Measurements from ENCODE around the gene PHOX2A.

Gene PHOX2A

DNA sequence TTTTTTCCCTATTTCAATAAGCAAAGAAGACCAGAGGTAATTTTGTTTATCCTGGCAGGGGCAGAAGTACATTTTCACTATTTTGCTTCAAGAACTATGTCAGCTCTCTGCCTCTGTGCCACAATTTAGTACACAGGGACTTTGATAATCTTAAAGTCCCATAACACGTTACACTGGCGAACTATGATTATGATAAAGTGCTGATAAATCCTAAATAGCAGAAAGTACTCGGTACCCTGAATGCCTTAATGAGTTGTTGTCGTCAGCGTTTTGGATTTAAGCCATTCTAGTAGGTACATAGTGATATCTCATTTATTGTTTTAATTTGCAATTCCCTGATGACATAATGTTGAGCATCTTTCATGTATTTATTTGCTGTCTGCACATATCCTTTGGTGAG lies 16.6 kb upstream of the PHOX2A start:
- H3K4me1 ChIP-seq (ENCODE audit: insufficient read depth, insufficient read length), result no peaks in the 10 kb centered on the region

DNA sequence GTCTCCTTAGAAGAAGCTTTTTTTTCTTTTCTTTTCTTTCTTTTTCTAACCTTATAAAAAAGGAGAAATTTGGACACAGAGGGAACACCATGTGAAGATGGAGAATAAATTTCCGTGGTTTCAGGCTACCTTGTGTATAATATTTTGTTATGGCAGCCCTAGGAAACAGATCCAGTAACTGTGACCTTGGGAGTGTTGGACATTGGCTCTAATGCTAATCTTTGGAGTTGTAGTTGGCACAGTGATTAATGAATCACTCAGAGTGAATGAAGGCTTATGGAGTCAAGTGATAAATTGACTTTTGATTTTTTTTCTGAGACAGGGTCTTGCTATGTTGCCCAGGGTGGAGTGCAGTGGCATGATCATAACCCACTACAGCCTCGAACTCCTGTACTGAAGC lies 15.5 kb upstream of the PHOX2A start:
- H3K27me3 ChIP-seq (ENCODE audit: insufficient read depth, insufficient read length), result no peaks in the 10 kb centered on the region

More for the DNA sequence above, 16.6 kb upstream of the PHOX2A start:
- TF ChIP-seq YY1 (IDR thresholded peaks at IDR 0.05; ENCODE audit: insufficient read depth, insufficient read length) (no peak), SUZ12 (IDR thresholded peaks at IDR 0.05; ENCODE audit: extremely low read depth, insufficient read depth, insufficient read length) (no peak), ZNF274 (IDR thresholded peaks at IDR 0.05; ENCODE audit: low read depth, low read length) (no peak)
- H3K9ac ChIP-seq (ENCODE audit: insufficient read length, low read depth), result no peak overlapping the region
- DNase-seq (ENCODE audit: low read depth, low spot score), result no peak
- no peak overlapping the region for H3K4me3 ChIP-seq (ENCODE audit: insufficient read length, low read depth)
- H3K9me3 ChIP-seq (ENCODE audit: insufficient read depth, low read length), result no peaks in the 10 kb centered on the region
- no peaks in the 10 kb centered on the region for H3K27me3 ChIP-seq (ENCODE audit: insufficient read depth, insufficient read length)
- H3K36me3 ChIP-seq (ENCODE audit: insufficient read depth, insufficient read length, low read length), result no peaks in the 10 kb centered on the region

DNA sequence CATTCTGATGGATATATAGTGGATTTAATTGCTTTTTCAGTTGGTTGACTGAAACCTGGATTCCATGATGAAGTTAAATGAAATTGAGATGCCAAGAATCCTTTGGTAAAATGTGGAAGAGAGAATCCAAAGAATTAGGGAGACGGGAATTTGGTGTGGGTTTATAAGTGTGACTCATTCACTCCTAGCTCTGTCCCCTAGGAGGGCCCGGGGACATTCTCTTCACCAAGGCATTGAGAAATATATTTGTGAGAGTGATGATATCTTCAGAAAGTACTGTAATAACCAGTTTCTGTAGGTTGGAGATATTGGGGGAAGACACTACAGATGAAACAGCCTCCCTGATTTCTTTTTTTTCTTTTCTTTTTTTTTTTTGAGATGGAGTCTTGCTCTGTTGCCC lies 13.6 kb upstream of the PHOX2A start:
- H3K27me3 ChIP-seq (ENCODE audit: insufficient read depth, insufficient read length), result no peaks in the 10 kb centered on the region
- H3K4me3 ChIP-seq (ENCODE audit: insufficient read length, low read depth), result no peak overlapping the region
- H3K36me3 ChIP-seq (ENCODE audit: insufficient read depth, insufficient read length, low read length), result no peaks in the 10 kb centered on the region
- no peak overlapping the region for H3K9ac ChIP-seq (ENCODE audit: insufficient read length, low read depth)
- TF ChIP-seq ZNF274 (IDR thresholded peaks at IDR 0.05; ENCODE audit: low read depth, low read length) (no peak), SUZ12 (IDR thresholded peaks at IDR 0.05; ENCODE audit: extremely low read depth, insufficient read depth, insufficient read length) (no peak), YY1 (IDR thresholded peaks at IDR 0.05; ENCODE audit: insufficient read depth, insufficient read length) (no peak)
- no peaks in the 10 kb centered on the region for H3K4me1 ChIP-seq (ENCODE audit: insufficient read depth, insufficient read length)
- DNase-seq (ENCODE audit: low read depth, low spot score), result no peak
- H3K9me3 ChIP-seq (ENCODE audit: insufficient read depth, low read length), result peaks cover 7% of the 10 kb centered on the region; the same call in 1 of the 2 replicates

More for the DNA sequence above, 15.5 kb upstream of the PHOX2A start:
- H3K9me3 ChIP-seq (ENCODE audit: insufficient read depth, low read length), result peaks cover 1% of the 10 kb centered on the region; the same call in 1 of the 2 replicates
- H3K36me3 ChIP-seq (ENCODE audit: insufficient read depth, insufficient read length, low read length), result no peaks in the 10 kb centered on the region
- H3K9ac ChIP-seq (ENCODE audit: insufficient read length, low read depth), result no peak overlapping the region
- H3K4me3 ChIP-seq (ENCODE audit: insufficient read length, low read depth), result no peak overlapping the region
- no peak for DNase-seq (ENCODE audit: low read depth, low spot score)
- no peak for TF ChIP-seq SUZ12 (IDR thresholded peaks at IDR 0.05; ENCODE audit: extremely low read depth, insufficient read depth, insufficient read length)
- no peak for TF ChIP-seq YY1 (IDR thresholded peaks at IDR 0.05; ENCODE audit: insufficient read depth, insufficient read length)
- no peak for TF ChIP-seq ZNF274 (IDR thresholded peaks at IDR 0.05; ENCODE audit: low read depth, low read length)
- no peaks in the 10 kb centered on the region for H3K4me1 ChIP-seq (ENCODE audit: insufficient read depth, insufficient read length)

DNA sequence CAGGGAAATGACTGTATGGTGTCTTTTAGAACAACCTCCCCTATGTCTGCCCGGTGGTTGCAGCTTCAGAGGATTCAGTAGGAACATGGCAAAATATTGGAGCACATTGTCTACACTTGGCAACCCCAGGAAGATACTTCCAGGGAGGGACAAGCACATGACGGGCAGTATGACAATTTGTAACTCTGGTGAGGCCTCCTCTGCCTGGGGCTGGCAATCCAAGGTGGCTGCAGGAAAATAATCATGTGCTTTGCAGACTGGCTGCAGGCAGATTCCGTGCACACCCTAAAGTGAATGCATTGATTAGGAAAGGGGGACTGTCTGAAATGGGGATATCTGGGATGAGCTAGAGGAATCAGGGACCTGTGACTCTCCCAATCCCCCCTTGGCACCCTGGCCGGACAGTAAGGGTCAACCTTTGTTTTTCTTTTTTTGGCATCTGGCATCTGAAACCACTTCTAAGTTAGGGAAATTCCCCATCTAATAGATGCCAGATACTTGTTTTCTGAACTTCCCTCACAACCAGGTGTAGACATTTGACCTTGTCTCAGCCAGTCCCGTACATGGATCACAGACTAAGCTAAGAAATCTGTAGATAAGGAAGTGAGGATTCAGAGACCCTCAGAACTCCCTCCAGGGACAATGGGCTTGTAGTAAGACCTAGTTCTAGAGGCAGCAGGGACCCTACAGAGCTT lies 10.5 kb upstream of the PHOX2A start:
- Histone ChIP-seq H3K36me3 (ENCODE audit: insufficient read depth, insufficient read length, low read length) (no peaks in the 10 kb centered on the region), H3K4me3 (ENCODE audit: insufficient read length, low read depth) (no peak overlapping the region), H3K4me1 (ENCODE audit: insufficient read depth, insufficient read length) (no peaks in the 10 kb centered on the region), H3K9ac (ENCODE audit: insufficient read length, low read depth) (no peak overlapping the region), H3K27me3 (ENCODE audit: insufficient read depth, insufficient read length) (no peaks in the 10 kb centered on the region), H3K9me3 (ENCODE audit: insufficient read depth, low read length) (peaks cover 7% of the 10 kb centered on the region; the same call in 1 of the 2 replicates)
- DNase-seq (ENCODE audit: low read depth, low spot score), result no peak
- TF ChIP-seq SUZ12 (IDR thresholded peaks at IDR 0.05; ENCODE audit: extremely low read depth, insufficient read depth, insufficient read length) (no peak), YY1 (IDR thresholded peaks at IDR 0.05; ENCODE audit: insufficient read depth, insufficient read length) (no peak), ZNF274 (IDR thresholded peaks at IDR 0.05; ENCODE audit: low read depth, low read length) (no peak)

DNA sequence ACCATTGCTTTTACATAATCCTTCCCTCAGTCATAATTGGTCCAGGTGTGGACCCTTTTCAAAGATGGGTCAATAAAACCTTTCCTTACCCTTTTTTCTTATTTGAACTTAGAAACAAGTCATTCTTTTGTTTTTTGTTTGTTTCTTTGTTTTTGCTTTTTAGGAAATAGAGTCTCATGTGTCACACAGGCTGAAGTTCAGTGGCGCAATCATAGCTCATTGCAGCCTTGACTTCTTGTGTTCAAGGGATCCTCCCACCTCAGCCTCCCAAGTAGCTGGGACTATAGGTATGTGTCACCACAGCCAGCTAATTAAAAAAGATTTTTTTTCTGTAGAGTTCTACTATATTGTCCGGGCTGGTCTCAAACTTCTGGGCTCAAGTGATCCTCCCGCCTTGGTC lies 9.4 kb upstream of the PHOX2A start:
- Histone ChIP-seq H3K9ac (ENCODE audit: insufficient read length, low read depth) (no peak overlapping the region), H3K27me3 (ENCODE audit: insufficient read depth, insufficient read length) (no peaks in the 10 kb centered on the region), H3K9me3 (ENCODE audit: insufficient read depth, low read length) (peaks cover 7% of the 10 kb centered on the region; the same call in 1 of the 2 replicates), H3K4me1 (ENCODE audit: insufficient read depth, insufficient read length) (no peaks in the 10 kb centered on the region), H3K4me3 (ENCODE audit: insufficient read length, low read depth) (no peak overlapping the region), H3K36me3 (ENCODE audit: insufficient read depth, insufficient read length, low read length) (no peaks in the 10 kb centered on the region)
- TF ChIP-seq ZNF274 (IDR thresholded peaks at IDR 0.05; ENCODE audit: low read depth, low read length), result no peak
- no peak for TF ChIP-seq YY1 (IDR thresholded peaks at IDR 0.05; ENCODE audit: insufficient read depth, insufficient read length)
- TF ChIP-seq SUZ12 (IDR thresholded peaks at IDR 0.05; ENCODE audit: extremely low read depth, insufficient read depth, insufficient read length), result no peak
- no peak for DNase-seq (ENCODE audit: low read depth, low spot score)

DNA sequence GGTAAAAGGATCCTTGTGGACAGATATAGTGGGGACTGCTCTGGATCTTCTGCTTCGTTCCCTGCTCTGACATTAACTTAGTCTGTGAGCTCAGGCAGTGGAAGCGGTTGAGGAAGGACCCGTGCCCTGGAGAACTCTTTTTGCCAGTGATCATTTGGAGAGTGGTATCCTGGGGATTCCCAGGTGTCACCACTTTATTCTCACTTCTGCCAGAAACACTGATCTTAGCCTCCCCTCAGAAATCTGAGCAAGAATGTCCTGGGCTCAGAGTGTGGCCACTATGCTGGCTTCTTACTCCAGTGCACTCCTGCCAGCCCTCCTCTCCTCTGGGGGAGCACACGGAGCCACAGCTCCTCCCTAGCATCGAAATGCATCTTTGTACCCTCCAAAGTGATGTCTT lies 7.6 kb upstream of the PHOX2A start:
- Histone ChIP-seq H3K36me3 (ENCODE audit: insufficient read depth, insufficient read length, low read length) (no peaks in the 10 kb centered on the region), H3K9me3 (ENCODE audit: insufficient read depth, low read length) (peaks cover 7% of the 10 kb centered on the region; the same call in 1 of the 2 replicates), H3K27me3 (ENCODE audit: insufficient read depth, insufficient read length) (peaks cover 4% of the 10 kb centered on the region), H3K9ac (ENCODE audit: insufficient read length, low read depth) (no peak overlapping the region), H3K4me1 (ENCODE audit: insufficient read depth, insufficient read length) (no peaks in the 10 kb centered on the region), H3K4me3 (ENCODE audit: insufficient read length, low read depth) (no peak overlapping the region)
- no peak for DNase-seq (ENCODE audit: low read depth, low spot score)
- TF ChIP-seq ZNF274 (IDR thresholded peaks at IDR 0.05; ENCODE audit: low read depth, low read length), result no peak
- no peak for TF ChIP-seq YY1 (IDR thresholded peaks at IDR 0.05; ENCODE audit: insufficient read depth, insufficient read length)
- TF ChIP-seq SUZ12 (IDR thresholded peaks at IDR 0.05; ENCODE audit: extremely low read depth, insufficient read depth, insufficient read length), result no peak

DNA sequence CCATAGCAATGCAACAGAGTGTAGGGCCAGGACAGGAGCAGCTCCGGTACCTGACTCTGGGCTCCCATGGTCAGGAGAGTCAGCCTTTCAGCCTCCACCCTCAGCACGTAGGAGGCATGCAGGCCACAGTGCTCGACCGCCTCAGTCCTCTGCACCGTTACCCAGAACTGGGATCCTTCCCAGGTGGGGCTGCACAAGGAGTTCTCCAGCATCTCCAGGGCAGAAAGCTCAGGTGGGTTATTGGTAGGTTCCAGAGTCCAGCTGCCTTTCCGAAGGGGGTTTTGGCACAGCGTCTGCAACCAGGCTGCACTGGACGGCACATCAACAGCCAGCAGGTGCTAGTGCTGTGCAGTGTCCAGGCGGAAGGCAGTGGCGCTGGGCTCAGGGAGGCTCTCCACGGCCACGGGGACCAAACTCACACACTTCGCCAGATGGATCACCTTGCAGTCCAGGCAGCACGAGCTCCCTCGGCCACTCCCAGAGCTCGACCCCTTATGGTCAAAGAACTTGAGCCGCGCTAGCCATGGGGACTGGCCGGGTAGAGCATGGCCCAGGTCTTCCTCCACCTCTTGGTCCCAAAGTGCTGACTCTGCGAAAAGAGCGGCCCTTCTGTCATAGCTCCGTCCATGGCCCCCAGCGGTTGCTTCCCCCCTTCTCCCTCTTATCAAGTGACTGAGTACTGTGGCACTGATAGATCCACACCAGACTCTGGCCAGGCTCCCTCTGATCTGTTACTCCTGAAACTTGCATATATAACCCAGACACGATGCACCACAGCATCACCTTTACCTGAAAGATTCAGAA lies 6.9 kb upstream of the PHOX2A start:
- H3K9me3 ChIP-seq (ENCODE audit: insufficient read depth, low read length), result peaks cover 7% of the 10 kb centered on the region; the same call in 1 of the 2 replicates
- H3K9ac ChIP-seq (ENCODE audit: insufficient read length, low read depth), result no peak overlapping the region
- peaks cover 11% of the 10 kb centered on the region for H3K27me3 ChIP-seq (ENCODE audit: insufficient read depth, insufficient read length)

More for the DNA sequence above, 6.9 kb upstream of the PHOX2A start:
- TF ChIP-seq YY1 (IDR thresholded peaks at IDR 0.05; ENCODE audit: insufficient read depth, insufficient read length), result no peak
- no peak for TF ChIP-seq SUZ12 (IDR thresholded peaks at IDR 0.05; ENCODE audit: extremely low read depth, insufficient read depth, insufficient read length)
- no peak for TF ChIP-seq ZNF274 (IDR thresholded peaks at IDR 0.05; ENCODE audit: low read depth, low read length)
- H3K4me1 ChIP-seq (ENCODE audit: insufficient read depth, insufficient read length), result no peaks in the 10 kb centered on the region
- no peaks in the 10 kb centered on the region for H3K36me3 ChIP-seq (ENCODE audit: insufficient read depth, insufficient read length, low read length)
- H3K4me3 ChIP-seq (ENCODE audit: insufficient read length, low read depth), result no peak overlapping the region
- DNase-seq (ENCODE audit: low read depth, low spot score), result no peak

Measured in NT2/D1 (cell line).